Liver (tissue), 9 donors: ENCODE measurements around the gene FA2H. TPM values are rescaled to one million over a fixed set of nuclear protein-coding genes. Genes with fewer than 3 reads are reported as not detected.

Experiments
- DNase-seq: peaks from one replicate; pipeline ENCODE4 v3.0.0-alpha.2; 2017; ENCODE audit warnings: low spot score
- H3K27ac ChIP-seq, 2 donors: one replicate each; pipeline ENCODE4 v1.7.0; 2013; ENCODE audit warnings: inconsistent platforms in 2 of 2, low read length in 2 of 2, control low read depth in 1 of 2, low read depth in 1 of 2, mild to moderate bottlenecking in 1 of 2
- H3K27me3 ChIP-seq, 4 donors: one replicate each; pipeline versions ENCODE4 v1.6.1 to v1.7.0; 2013; ENCODE audit warnings: low read length in 3 of 4, inconsistent platforms in 1 of 4, mild to moderate bottlenecking in 1 of 4, moderate library complexity in 1 of 4; ENCODE audit not compliant: control insufficient read depth in 4 of 4, insufficient read depth in 4 of 4
- H3K36me3 ChIP-seq, 4 donors: one replicate each; pipeline versions ENCODE4 v1.6.1 to v1.7.0; 2013; ENCODE audit warnings: low read length in 3 of 4, mild to moderate bottlenecking in 3 of 4, low read depth in 1 of 4, moderate library complexity in 1 of 4; ENCODE audit not compliant: control insufficient read depth in 4 of 4, insufficient read depth in 3 of 4
- H3K4me1 ChIP-seq, 4 donors: one replicate each; pipeline versions ENCODE4 v1.6.1 to v1.7.0; 2013; ENCODE audit warnings: low read length in 3 of 4, mild to moderate bottlenecking in 3 of 4, moderate library complexity in 1 of 4; ENCODE audit not compliant: control insufficient read depth in 4 of 4, insufficient read depth in 4 of 4
- H3K4me3 ChIP-seq, 3 donors: one replicate each; pipeline versions ENCODE4 v1.6.1 to v1.7.0; 2013; ENCODE audit warnings: low read length in 3 of 3, control low read depth in 1 of 3, low read depth in 1 of 3, mild to moderate bottlenecking in 1 of 3
- H3K9ac ChIP-seq, 2 donors: one replicate each; pipeline ENCODE4 v1.7.0; 2013; ENCODE audit warnings: low read length in 2 of 2, mild to moderate bottlenecking in 2 of 2, moderate library complexity in 2 of 2, control low read depth in 1 of 2, low read depth in 1 of 2
- H3K9me3 ChIP-seq, 4 donors: one replicate each; pipeline versions ENCODE4 v1.6.1 to v1.7.0; 2013; ENCODE audit warnings: low read length in 3 of 4; ENCODE audit not compliant: control insufficient read depth in 4 of 4
- ATF3 ChIP-seq: IDR thresholded peaks from 2 replicates; pipeline ENCODE4 v1.6.1; 2016; ENCODE audit warnings: antibody characterized with exemption
- CTCF ChIP-seq: fragments of 150-350 bp; IDR thresholded peaks from 2 replicates; pipeline ENCODE4 v1.5.1; 2017; ENCODE audit warnings: improper control_type of control experiment, low read depth, low read length; ENCODE audit not compliant: missing input control
- EGR1 ChIP-seq, 2 donors: IDR thresholded peaks; 2 replicates each; pipeline ENCODE4 v1.6.1; 2016 to 2018; ENCODE audit warnings: antibody characterized with exemption in 2 of 2, low read depth in 2 of 2
- FOXA1 ChIP-seq: IDR thresholded peaks from 2 replicates; pipeline ENCODE4 v1.6.1; 2016; ENCODE audit warnings: antibody characterized with exemption
- FOXA2 ChIP-seq: IDR thresholded peaks from 2 replicates; pipeline ENCODE4 v1.6.1; 2016; ENCODE audit warnings: antibody characterized with exemption
- GABPA ChIP-seq, 2 donors: IDR thresholded peaks in 1 of 2; conservative IDR thresholded peaks in 1 of 2; 2 replicates each; pipeline ENCODE4 v1.6.1; 2016; ENCODE audit warnings: antibody characterized with exemption in 2 of 2, mild to moderate bottlenecking in 1 of 2, moderate library complexity in 1 of 2
- HNF4A ChIP-seq, 2 donors: conservative IDR thresholded peaks; 2 replicates each; pipeline ENCODE4 v1.6.1; 2016; ENCODE audit warnings: antibody characterized with exemption in 2 of 2, mild to moderate bottlenecking in 2 of 2
- HNF4G ChIP-seq: IDR thresholded peaks from 2 replicates; pipeline ENCODE4 v1.6.1; 2016; ENCODE audit warnings: antibody characterized with exemption
- JUND ChIP-seq, 2 donors: IDR thresholded peaks; 2 replicates each; pipeline ENCODE4 v1.6.1; 2016; ENCODE audit warnings: antibody characterized with exemption in 2 of 2
- NR2F2 ChIP-seq: IDR thresholded peaks from 2 replicates; pipeline ENCODE4 v1.6.1; 2016; ENCODE audit warnings: antibody characterized with exemption
- RAD21 ChIP-seq, 2 donors: IDR thresholded peaks; 2 replicates each; pipeline ENCODE4 v1.6.1; 2016; ENCODE audit warnings: antibody characterized with exemption in 2 of 2, mild to moderate bottlenecking in 2 of 2
- RXRA ChIP-seq, 2 donors: IDR thresholded peaks; 2 replicates each; pipeline ENCODE4 v1.6.1; 2017 to 2018; ENCODE audit warnings: antibody characterized with exemption in 2 of 2, mild to moderate bottlenecking in 1 of 2
- SP1 ChIP-seq: IDR thresholded peaks from 2 replicates; pipeline ENCODE4 v1.6.1; 2018; ENCODE audit warnings: antibody characterized with exemption, mild to moderate bottlenecking
- TAF1 ChIP-seq: conservative IDR thresholded peaks from 2 replicates; pipeline ENCODE4 v1.6.1; 2016; ENCODE audit warnings: antibody characterized with exemption, mild to moderate bottlenecking
- YY1 ChIP-seq: IDR thresholded peaks from 2 replicates; pipeline ENCODE4 v1.6.1; 2016; ENCODE audit warnings: antibody characterized with exemption, mild to moderate bottlenecking
- polyA plus RNA-seq, 2 donors: library from polyadenylated mRNA; stranded (reverse) in 1 of 2; unstranded in 1 of 2; fragments of 200-250 nt in 1 of 2; fragments of >200 nt in 1 of 2; fragmentation: Nextera tagmentation in 1 of 2; extraction: Ambion mirVana in 1 of 2; gene quantifications; one replicate each; pipeline versions ENCODE4 v1.2.1 to v1.2.3, GENCODE V29; 2013 to 2015
- total RNA-seq, 2 donors: library from RNA; depleted of rRNA; stranded (reverse); fragments of >200 nt; gene quantifications; one replicate each; pipeline ENCODE4 v1.2.3, GENCODE V29; 2014
- TF ChIP-seq, protein P1 (sequence below): IDR thresholded peaks from 2 replicates; pipeline ENCODE4 v1.6.1; 2016; ENCODE audit warnings: antibody characterized with exemption, mild to moderate bottlenecking
- TF ChIP-seq, protein P2 (sequence below): IDR thresholded peaks from 2 replicates; pipeline ENCODE4 v1.6.1; 2016; ENCODE audit warnings: antibody characterized with exemption
- TF ChIP-seq, protein P3 (sequence below): IDR thresholded peaks from 2 replicates; pipeline ENCODE4 v1.6.1; 2016; ENCODE audit warnings: antibody characterized with exemption
- donor health status: healthy.
- donor health status: healthy.
- donor health status: healthy.
- donor health status: healthy.
- donor health status: healthy.

FA2H gene
- total and polyA plus RNA-seq, 4 donors, result 0.02 to 0.17 (median 0.14) TPM; not detected in 1

- H3K9ac ChIP-seq, result no peak overlapping the region
- H3K9me3 ChIP-seq, result no peaks in the 10 kb centered on the region
- no peak for TF ChIP-seq NR2F2
- TF ChIP-seq, protein P1, sequence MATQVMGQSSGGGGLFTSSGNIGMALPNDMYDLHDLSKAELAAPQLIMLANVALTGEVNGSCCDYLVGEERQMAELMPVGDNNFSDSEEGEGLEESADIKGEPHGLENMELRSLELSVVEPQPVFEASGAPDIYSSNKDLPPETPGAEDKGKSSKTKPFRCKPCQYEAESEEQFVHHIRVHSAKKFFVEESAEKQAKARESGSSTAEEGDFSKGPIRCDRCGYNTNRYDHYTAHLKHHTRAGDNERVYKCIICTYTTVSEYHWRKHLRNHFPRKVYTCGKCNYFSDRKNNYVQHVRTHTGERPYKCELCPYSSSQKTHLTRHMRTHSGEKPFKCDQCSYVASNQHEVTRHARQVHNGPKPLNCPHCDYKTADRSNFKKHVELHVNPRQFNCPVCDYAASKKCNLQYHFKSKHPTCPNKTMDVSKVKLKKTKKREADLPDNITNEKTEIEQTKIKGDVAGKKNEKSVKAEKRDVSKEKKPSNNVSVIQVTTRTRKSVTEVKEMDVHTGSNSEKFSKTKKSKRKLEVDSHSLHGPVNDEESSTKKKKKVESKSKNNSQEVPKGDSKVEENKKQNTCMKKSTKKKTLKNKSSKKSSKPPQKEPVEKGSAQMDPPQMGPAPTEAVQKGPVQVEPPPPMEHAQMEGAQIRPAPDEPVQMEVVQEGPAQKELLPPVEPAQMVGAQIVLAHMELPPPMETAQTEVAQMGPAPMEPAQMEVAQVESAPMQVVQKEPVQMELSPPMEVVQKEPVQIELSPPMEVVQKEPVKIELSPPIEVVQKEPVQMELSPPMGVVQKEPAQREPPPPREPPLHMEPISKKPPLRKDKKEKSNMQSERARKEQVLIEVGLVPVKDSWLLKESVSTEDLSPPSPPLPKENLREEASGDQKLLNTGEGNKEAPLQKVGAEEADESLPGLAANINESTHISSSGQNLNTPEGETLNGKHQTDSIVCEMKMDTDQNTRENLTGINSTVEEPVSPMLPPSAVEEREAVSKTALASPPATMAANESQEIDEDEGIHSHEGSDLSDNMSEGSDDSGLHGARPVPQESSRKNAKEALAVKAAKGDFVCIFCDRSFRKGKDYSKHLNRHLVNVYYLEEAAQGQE, result no peak
- TF ChIP-seq JUND (IDR thresholded peaks at IDR 0.05), result no peak
- TF ChIP-seq RXRA (IDR thresholded peaks at IDR 0.05), result no peak
- no peak for TF ChIP-seq RAD21 (IDR thresholded peaks at IDR 0.05)
- TF ChIP-seq, protein P2, sequence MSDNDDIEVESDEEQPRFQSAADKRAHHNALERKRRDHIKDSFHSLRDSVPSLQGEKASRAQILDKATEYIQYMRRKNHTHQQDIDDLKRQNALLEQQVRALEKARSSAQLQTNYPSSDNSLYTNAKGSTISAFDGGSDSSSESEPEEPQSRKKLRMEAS, result no peak
- TF ChIP-seq ATF3, result no peak
- TF ChIP-seq SP1, result no peak
- TF ChIP-seq TAF1, result no peak
- no peak for TF ChIP-seq YY1
- no peak for TF ChIP-seq HNF4A (conservative IDR thresholded peaks at IDR 0.05)
- no peak for TF ChIP-seq FOXA1
- TF ChIP-seq HNF4G, result no peak
- TF ChIP-seq, protein P3, sequence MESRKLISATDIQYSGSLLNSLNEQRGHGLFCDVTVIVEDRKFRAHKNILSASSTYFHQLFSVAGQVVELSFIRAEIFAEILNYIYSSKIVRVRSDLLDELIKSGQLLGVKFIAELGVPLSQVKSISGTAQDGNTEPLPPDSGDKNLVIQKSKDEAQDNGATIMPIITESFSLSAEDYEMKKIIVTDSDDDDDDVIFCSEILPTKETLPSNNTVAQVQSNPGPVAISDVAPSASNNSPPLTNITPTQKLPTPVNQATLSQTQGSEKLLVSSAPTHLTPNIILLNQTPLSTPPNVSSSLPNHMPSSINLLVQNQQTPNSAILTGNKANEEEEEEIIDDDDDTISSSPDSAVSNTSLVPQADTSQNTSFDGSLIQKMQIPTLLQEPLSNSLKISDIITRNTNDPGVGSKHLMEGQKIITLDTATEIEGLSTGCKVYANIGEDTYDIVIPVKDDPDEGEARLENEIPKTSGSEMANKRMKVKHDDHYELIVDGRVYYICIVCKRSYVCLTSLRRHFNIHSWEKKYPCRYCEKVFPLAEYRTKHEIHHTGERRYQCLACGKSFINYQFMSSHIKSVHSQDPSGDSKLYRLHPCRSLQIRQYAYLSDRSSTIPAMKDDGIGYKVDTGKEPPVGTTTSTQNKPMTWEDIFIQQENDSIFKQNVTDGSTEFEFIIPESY, result no peak
- TF ChIP-seq GABPA (IDR thresholded peaks at IDR 0.05 in 1 of 2, conservative IDR thresholded peaks at IDR 0.05 in 1 of 2), result no peak
- no peak for TF ChIP-seq FOXA2
- TF ChIP-seq EGR1 (IDR thresholded peaks at IDR 0.05; ENCODE audit: low read depth in 2 of 2), result no peak
- TF ChIP-seq CTCF, result no peak
- no peaks in the 10 kb centered on the region for H3K27me3 ChIP-seq
- H3K36me3 ChIP-seq, result no peaks in the 10 kb centered on the region
- H3K4me1 ChIP-seq, result no peaks in the 10 kb centered on the region
- H3K27ac ChIP-seq, result no peak overlapping the region
- no peak for DNase-seq
- no peak overlapping the region for H3K4me3 ChIP-seq
Observed at GRCh38 chr16:74761665-74762064, 13.0 kb downstream of the FA2H start.
